Neural progenitor cell (in vitro differentiated cells): Measurements from ENCODE around the gene ARPC5. TPM values are rescaled to one million over a fixed set of nuclear protein-coding genes. Genes with fewer than 3 reads are reported as not detected.

Experiments used
- DNase-seq: peaks from one replicate; pipeline ENCODE4 v3.0.0-alpha.2; 2016; ENCODE audit warnings: low spot score
- H2AFZ ChIP-seq: fragments of 200-600 bp; sonication (generic); replicated peaks from 2 replicates; pipeline ENCODE4 v1.6.1; 2016; ENCODE audit warnings: antibody characterized with exemption
- H3F3A ChIP-seq: fragments of 200-600 bp; sonication (generic); 2 replicates; pipeline ENCODE4 v1.6.1; 2016; ENCODE audit warnings: antibody characterized with exemption, low read depth
- H3K27ac ChIP-seq: fragments of 200-600 bp; sonication (generic); 2 replicates; pipeline ENCODE4 v1.5.1; 2016; ENCODE audit warnings: mild to moderate bottlenecking
- H3K27me3 ChIP-seq: fragments of 200-600 bp; sonication (generic); 2 replicates; pipeline ENCODE4 v1.6.1; 2016; ENCODE audit warnings: mild to moderate bottlenecking, moderate library complexity
- H3K36me3 ChIP-seq: fragments of 200-600 bp; sonication (generic); 2 replicates; pipeline ENCODE4 v1.5.1; 2016
- H3K4me1 ChIP-seq: fragments of 200-600 bp; sonication (generic); 2 replicates; pipeline ENCODE4 v1.6.1; 2016; ENCODE audit warnings: mixed run types
- H3K4me2 ChIP-seq: fragments of 200-600 bp; sonication (generic); 2 replicates; pipeline ENCODE4 v1.6.1; 2016
- H3K4me3 ChIP-seq: fragments of 200-600 bp; sonication (generic); 2 replicates; pipeline ENCODE4 v1.5.1; 2016
- H3K79me2 ChIP-seq: fragments of 200-600 bp; sonication (generic); 2 replicates; pipeline ENCODE4 v1.6.1; 2016; ENCODE audit warnings: low read depth
- H3K9ac ChIP-seq: fragments of 200-600 bp; sonication (generic); 2 replicates; pipeline ENCODE4 v1.6.1; 2016
- H3K9me3 ChIP-seq: fragments of 200-600 bp; sonication (generic); 2 replicates; pipeline ENCODE4 v1.5.1; 2016; ENCODE audit warnings: low read depth
- H4K20me1 ChIP-seq: fragments of 200-600 bp; sonication (generic); 2 replicates; pipeline ENCODE4 v1.6.1; 2016; ENCODE audit warnings: low read depth
- H3K27ac Mint-ChIP-seq: 3 replicates; pipeline ENCODE4 v1.8.0; 2021; ENCODE audit warnings: mixed read lengths
- H3K27me3 Mint-ChIP-seq: 2 replicates; pipeline ENCODE4 v1.8.0; 2022; ENCODE audit warnings: low read depth, mild to moderate bottlenecking, inconsistent platforms, moderate library complexity, mixed read lengths; ENCODE audit not compliant: insufficient read depth
- H3K36me3 Mint-ChIP-seq: 3 replicates; pipeline ENCODE4 v1.8.0; 2021; ENCODE audit warnings: mixed read lengths
- H3K4me1 Mint-ChIP-seq: 3 replicates; pipeline ENCODE4 v1.8.0; 2021; ENCODE audit warnings: mixed read lengths
- H3K4me3 Mint-ChIP-seq: 3 replicates; pipeline ENCODE4 v1.8.0; 2021; ENCODE audit warnings: mild to moderate bottlenecking, moderate library complexity, mixed read lengths
- H3K9me3 Mint-ChIP-seq: 3 replicates; pipeline ENCODE4 v1.8.0; 2020; ENCODE audit warnings: mixed read lengths
- CTCF ChIP-seq: fragments of 200-600 bp; sonication (generic); IDR thresholded peaks from 2 replicates; pipeline ENCODE4 v1.5.1; 2017; ENCODE audit warnings: antibody characterized with exemption, mild to moderate bottlenecking
- EZH2 ChIP-seq: fragments of 200-600 bp; sonication (generic); IDR thresholded peaks from 2 replicates; pipeline ENCODE4 v1.6.1; 2017; ENCODE audit warnings: antibody characterized with exemption, mild to moderate bottlenecking, moderate library complexity
- EZH2phosphoT487 ChIP-seq: fragments of 200-600 bp; sonication (generic); IDR thresholded peaks from 2 replicates; pipeline ENCODE4 v1.6.1; 2017; ENCODE audit warnings: antibody characterized with exemption
- total RNA-seq: library from RNA; depleted of rRNA; stranded (reverse); fragments of >200 nt; gene quantifications from 2 replicates; pipeline ENCODE4 v1.2.3, GENCODE V29; 2015; ENCODE audit warnings: low replicate concordance

The ARPC5 gene
- total RNA-seq, 1 donor from 2014 or later = 131 TPM

GRCh38 chr1:183577897-183578465 lies 57.6 kb downstream of the ARPC5 start:
- TF ChIP-seq EZH2 (no peak), CTCF (no peak), EZH2phosphoT487 (no peak)
- no peak overlapping the region for H3K9ac ChIP-seq
- H3K4me3 ChIP-seq = no peak overlapping the region
- no peaks in the 10 kb centered on the region for H3K4me1 ChIP-seq
- H3K36me3 Mint-ChIP-seq = no peaks in the 10 kb centered on the region
- no peak overlapping the region for H3K4me2 ChIP-seq
- H3K4me3 Mint-ChIP-seq = no peak overlapping the region
- H3K9me3 ChIP-seq = no peaks in the 10 kb centered on the region
- DNase-seq = no peak
- no peaks in the 10 kb centered on the region for H3F3A ChIP-seq
- no peaks in the 10 kb centered on the region for H4K20me1 ChIP-seq
- H3K27me3 ChIP-seq = no peaks in the 10 kb centered on the region
- H3K27ac Mint-ChIP-seq = no peak overlapping the region
- no peaks in the 10 kb centered on the region for H3K36me3 ChIP-seq
- no peaks in the 10 kb centered on the region for H3K79me2 ChIP-seq
- no peaks in the 10 kb centered on the region for H3K9me3 Mint-ChIP-seq
- no peak overlapping the region for H3K27ac ChIP-seq
- peaks cover 26% of the 10 kb centered on the region for H3K4me1 Mint-ChIP-seq
- no peak overlapping the region for H2AFZ ChIP-seq
- H3K27me3 Mint-ChIP-seq = peaks cover 13% of the 10 kb centered on the region

- Histone ChIP-seq H4K20me1 (no peaks in the 10 kb centered on the region), H3K27me3 (no peaks in the 10 kb centered on the region), H3K9ac (no peak overlapping the region), H3K36me3 (no peaks in the 10 kb centered on the region), H3K4me3 (no peak overlapping the region), H3F3A (no peaks in the 10 kb centered on the region), H3K4me1 (no peaks in the 10 kb centered on the region), H3K79me2 (no peaks in the 10 kb centered on the region), H3K27ac (no peak overlapping the region), H3K9me3 (no peaks in the 10 kb centered on the region), H3K4me2 (no peak overlapping the region), H2AFZ (no peak overlapping the region)
- no peak for DNase-seq
- TF ChIP-seq CTCF = no peak
- no peak for TF ChIP-seq EZH2
- TF ChIP-seq EZH2phosphoT487 = no peak
- Mint-ChIP-seq H3K4me1 (peaks cover 18% of the 10 kb centered on the region), H3K36me3 (no peaks in the 10 kb centered on the region), H3K27ac (no peak overlapping the region), H3K4me3 (no peak overlapping the region), H3K27me3 (peaks cover 11% of the 10 kb centered on the region), H3K9me3 (no peaks in the 10 kb centered on the region)
These were observed 59.0 kb downstream of the ARPC5 start for GRCh38 chr1:183576537-183576936.

GRCh38 chr1:183575606-183576005 lies 60.0 kb downstream of the ARPC5 start:
- H3K4me1 Mint-ChIP-seq = peaks cover 14% of the 10 kb centered on the region
- no peaks in the 10 kb centered on the region for H3K9me3 Mint-ChIP-seq
- no peak overlapping the region for H3K4me3 Mint-ChIP-seq
- Histone ChIP-seq H3K27me3 (no peaks in the 10 kb centered on the region), H2AFZ (no peak overlapping the region), H3K4me1 (no peaks in the 10 kb centered on the region), H4K20me1 (no peaks in the 10 kb centered on the region), H3K4me3 (no peak overlapping the region), H3K9ac (no peak overlapping the region), H3K27ac (no peak overlapping the region), H3K79me2 (no peaks in the 10 kb centered on the region), H3K4me2 (no peak overlapping the region), H3F3A (no peaks in the 10 kb centered on the region), H3K9me3 (no peaks in the 10 kb centered on the region), H3K36me3 (no peaks in the 10 kb centered on the region)
- DNase-seq = no peak
- no peaks in the 10 kb centered on the region for H3K36me3 Mint-ChIP-seq
- H3K27ac Mint-ChIP-seq = no peak overlapping the region
- H3K27me3 Mint-ChIP-seq = peaks cover 6% of the 10 kb centered on the region
- no peak for TF ChIP-seq EZH2
- TF ChIP-seq CTCF = no peak
- no peak for TF ChIP-seq EZH2phosphoT487
